Memory B cell (primary cell): ENCODE results near the gene TINAGL1.

ENCODE experiments used
- ATAC-seq: fragments of 150-1000 bp; cut with Tn5 transposase; 2 replicates; pipeline ENCODE4 v1.10.0; 2021; ENCODE audit warnings: low read depth, mild to moderate bottlenecking, moderate library complexity
- DNase-seq, 2 donors: peaks; one replicate each; pipeline ENCODE4 v3.0.0; 2022; ENCODE audit warnings: low spot score in 2 of 2
- H3K27ac Mint-ChIP-seq: one replicate; pipeline ENCODE4 v1.8.0; 2022; ENCODE audit warnings: mild to moderate bottlenecking, moderate library complexity, mixed read lengths
- H3K27me3 Mint-ChIP-seq: one replicate; pipeline ENCODE4 v1.8.0; 2022; ENCODE audit warnings: mixed read lengths
- H3K36me3 Mint-ChIP-seq: one replicate; pipeline ENCODE4 v1.8.0; 2022; ENCODE audit warnings: mild to moderate bottlenecking, mixed read lengths
- H3K4me1 Mint-ChIP-seq: one replicate; pipeline ENCODE4 v1.8.0; 2022; ENCODE audit warnings: mixed read lengths
- H3K4me3 Mint-ChIP-seq: one replicate; pipeline ENCODE4 v1.8.0; 2022; ENCODE audit warnings: mild to moderate bottlenecking, moderate library complexity, mixed read lengths
- H3K9me3 Mint-ChIP-seq: one replicate; pipeline ENCODE4 v1.8.0; 2022; ENCODE audit warnings: mixed read lengths

TINAGL1 gene

GRCh38 chr1:31552489-31552888 lies 23.8 kb upstream of the TINAGL1 start:
- ATAC-seq = no peak
- Mint-ChIP-seq H3K9me3 (no peaks in the 10 kb centered on the region), H3K27me3 (peaks cover 10% of the 10 kb centered on the region), H3K4me3 (no peak overlapping the region), H3K4me1 (peaks cover 10% of the 10 kb centered on the region), H3K27ac (no peak overlapping the region), H3K36me3 (no peaks in the 10 kb centered on the region)
- no peak for DNase-seq

- H3K36me3 Mint-ChIP-seq = peaks cover 5% of the 10 kb centered on the region
- peaks cover 5% of the 10 kb centered on the region for H3K9me3 Mint-ChIP-seq
- peaks cover 20% of the 10 kb centered on the region for H3K27me3 Mint-ChIP-seq
- ATAC-seq = no peak
- no peak for DNase-seq
- no peak overlapping the region for H3K27ac Mint-ChIP-seq
- no peak overlapping the region for H3K4me3 Mint-ChIP-seq
- H3K4me1 Mint-ChIP-seq = no peaks in the 10 kb centered on the region
Observed at GRCh38 chr1:31556481-31557006, 19.8 kb upstream of the TINAGL1 start.

DNA sequence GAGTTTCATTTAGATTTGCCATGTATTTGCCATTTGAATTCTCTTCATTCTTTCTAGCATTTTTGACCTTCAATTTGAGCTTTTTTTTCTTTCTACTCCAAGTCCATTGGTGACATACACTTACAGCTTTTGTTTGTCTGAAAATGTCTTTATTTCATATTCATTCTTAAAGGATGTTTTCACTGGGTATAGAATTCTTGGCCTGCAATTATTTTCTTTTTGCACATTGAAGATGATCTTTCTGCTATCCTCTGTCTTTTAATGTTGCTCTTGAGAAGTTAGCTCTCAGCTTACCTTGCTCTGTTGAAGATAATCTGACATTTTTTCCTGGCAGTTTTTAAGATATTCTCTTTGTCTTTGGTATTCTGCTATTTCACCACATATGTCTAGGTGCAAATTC lies 16.6 kb upstream of the TINAGL1 start:
- Mint-ChIP-seq H3K4me1 (no peaks in the 10 kb centered on the region), H3K36me3 (peaks cover 6% of the 10 kb centered on the region), H3K9me3 (peaks cover 5% of the 10 kb centered on the region), H3K27me3 (peaks cover 19% of the 10 kb centered on the region), H3K27ac (no peak overlapping the region), H3K4me3 (no peak overlapping the region)
- no peak for DNase-seq
- no peak for ATAC-seq

GRCh38 chr1:31560394-31560793 lies 15.9 kb upstream of the TINAGL1 start:
- Mint-ChIP-seq H3K27me3 (peaks cover 19% of the 10 kb centered on the region), H3K4me1 (no peaks in the 10 kb centered on the region), H3K36me3 (peaks cover 6% of the 10 kb centered on the region), H3K27ac (no peak overlapping the region), H3K9me3 (peaks cover 5% of the 10 kb centered on the region), H3K4me3 (no peak overlapping the region)
- DNase-seq (no peak), ATAC-seq (no peak)

- H3K4me3 Mint-ChIP-seq = no peak overlapping the region
- H3K27ac Mint-ChIP-seq = no peak overlapping the region
- no peaks in the 10 kb centered on the region for H3K4me1 Mint-ChIP-seq
- peaks cover 5% of the 10 kb centered on the region for H3K9me3 Mint-ChIP-seq
- peaks cover 6% of the 10 kb centered on the region for H3K36me3 Mint-ChIP-seq
- ATAC-seq = no peak
- no peak for DNase-seq
- H3K27me3 Mint-ChIP-seq = peaks cover 19% of the 10 kb centered on the region
Observed at GRCh38 chr1:31562707-31563360, 13.5 kb upstream of the TINAGL1 start.

GRCh38 chr1:31564606-31564989 lies 11.7 kb upstream of the TINAGL1 start:
- no peak for ATAC-seq
- Mint-ChIP-seq H3K9me3 (peaks cover 5% of the 10 kb centered on the region), H3K4me3 (no peak overlapping the region), H3K4me1 (no peaks in the 10 kb centered on the region), H3K36me3 (peaks cover 6% of the 10 kb centered on the region), H3K27ac (no peak overlapping the region), H3K27me3 (peaks cover 16% of the 10 kb centered on the region)
- DNase-seq = no peak

DNA sequence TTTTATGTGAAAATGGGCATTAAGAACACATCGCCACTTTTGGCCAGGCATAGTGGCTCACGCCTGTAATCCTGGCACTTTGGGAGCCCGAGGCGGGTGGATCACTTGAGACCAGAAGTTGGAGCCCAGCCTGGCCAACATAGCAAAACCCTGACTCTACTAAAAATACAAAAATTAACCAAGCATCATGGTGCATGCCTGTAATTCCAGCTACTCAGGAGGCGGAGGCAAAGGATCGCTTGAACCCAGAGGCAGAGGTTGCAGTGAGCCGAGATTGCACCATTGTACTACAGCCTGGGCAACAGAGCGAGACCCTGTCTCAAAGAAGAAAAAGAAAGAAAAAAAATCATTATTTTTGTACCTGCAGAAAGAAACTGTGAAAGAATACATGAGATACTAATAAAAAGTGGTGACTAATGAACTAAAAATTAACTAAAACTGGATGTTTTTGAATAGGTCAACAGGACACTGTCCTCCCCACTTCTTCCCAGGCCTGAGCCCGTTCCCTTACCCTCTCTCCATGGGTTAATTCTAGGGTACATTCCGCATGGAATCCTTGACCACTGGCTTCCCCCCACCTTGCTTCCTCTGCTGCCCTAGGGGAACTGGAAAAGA lies 8.3 kb upstream of the TINAGL1 start:
- Mint-ChIP-seq H3K9me3 (no peaks in the 10 kb centered on the region), H3K27ac (no peak overlapping the region), H3K4me1 (peaks cover 2% of the 10 kb centered on the region), H3K36me3 (no peaks in the 10 kb centered on the region), H3K4me3 (no peak overlapping the region), H3K27me3 (peaks cover 8% of the 10 kb centered on the region)
- ATAC-seq (no peak), DNase-seq (no peak)

DNA sequence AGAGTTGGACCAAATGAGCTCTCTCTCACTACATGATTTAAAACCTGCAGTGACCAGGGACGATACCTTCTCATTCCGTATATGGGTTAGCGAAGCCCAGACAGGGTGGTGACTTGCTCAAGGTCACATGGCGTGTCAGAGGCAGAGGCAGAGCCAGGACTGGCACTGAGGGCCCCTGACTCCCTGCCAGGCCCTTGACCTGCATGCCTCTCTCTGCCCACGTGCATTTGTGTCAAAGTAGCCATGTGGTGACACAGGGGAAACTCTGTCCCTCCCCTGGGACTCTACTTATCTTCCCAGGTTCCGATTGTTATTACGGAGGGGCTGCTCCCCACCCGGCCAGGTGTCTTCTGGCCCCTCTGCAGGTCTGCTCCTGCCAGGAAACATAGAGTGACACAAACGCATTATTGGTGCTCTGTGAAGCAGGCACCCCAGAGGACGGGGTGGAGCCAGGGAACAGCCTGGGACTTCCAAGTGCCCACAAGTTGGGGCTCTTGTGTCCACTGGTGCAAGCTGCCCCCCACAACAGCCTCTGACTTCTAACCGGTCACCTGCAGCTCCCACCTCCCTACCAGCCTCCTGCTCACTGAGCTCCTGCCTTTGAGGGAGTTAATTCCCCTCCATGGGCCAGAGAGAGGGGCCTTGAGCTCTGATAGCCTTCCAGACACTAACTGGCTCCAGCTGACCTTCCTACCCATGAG lies 7.3 kb upstream of the TINAGL1 start:
- no peak for DNase-seq
- no peaks in the 10 kb centered on the region for H3K36me3 Mint-ChIP-seq
- no peak overlapping the region for H3K27ac Mint-ChIP-seq
- H3K4me3 Mint-ChIP-seq = no peak overlapping the region
- peaks cover 2% of the 10 kb centered on the region for H3K4me1 Mint-ChIP-seq
- no peak for ATAC-seq
- no peaks in the 10 kb centered on the region for H3K9me3 Mint-ChIP-seq
- peaks cover 9% of the 10 kb centered on the region for H3K27me3 Mint-ChIP-seq

DNA sequence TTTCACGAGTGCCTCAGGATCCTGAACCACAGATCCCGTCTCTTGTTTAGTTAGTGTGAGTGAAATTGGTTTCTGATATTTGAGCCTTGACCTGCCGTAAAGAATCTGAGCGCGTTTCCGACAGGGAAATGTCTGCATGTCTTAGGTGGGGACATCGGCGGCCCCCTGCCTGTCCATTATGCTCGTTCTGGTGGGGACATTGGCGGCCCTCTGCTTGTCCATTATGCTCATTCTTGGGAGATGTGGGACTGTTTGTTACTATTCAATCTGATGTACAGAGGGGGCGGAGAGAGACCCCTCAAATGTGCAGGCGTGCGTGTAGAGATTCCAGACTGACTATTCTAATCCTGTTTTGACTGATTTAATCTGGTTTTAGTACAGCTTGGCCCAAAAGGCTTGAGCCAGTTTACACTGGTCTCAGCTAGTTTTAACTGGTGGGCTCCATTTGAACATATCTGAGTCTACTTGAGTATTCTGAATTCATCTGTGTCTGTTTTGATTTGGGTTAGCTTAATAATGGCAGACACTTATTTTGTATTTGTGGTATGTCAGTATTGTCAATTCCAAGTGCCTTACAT lies 6.6 kb upstream of the TINAGL1 start:
- H3K27me3 Mint-ChIP-seq = peaks cover 13% of the 10 kb centered on the region
- peaks cover 2% of the 10 kb centered on the region for H3K4me1 Mint-ChIP-seq
- H3K9me3 Mint-ChIP-seq = no peaks in the 10 kb centered on the region
- DNase-seq = no peak
- H3K4me3 Mint-ChIP-seq = no peak overlapping the region
- H3K36me3 Mint-ChIP-seq = no peaks in the 10 kb centered on the region
- no peak overlapping the region for H3K27ac Mint-ChIP-seq
- no peak for ATAC-seq

DNA sequence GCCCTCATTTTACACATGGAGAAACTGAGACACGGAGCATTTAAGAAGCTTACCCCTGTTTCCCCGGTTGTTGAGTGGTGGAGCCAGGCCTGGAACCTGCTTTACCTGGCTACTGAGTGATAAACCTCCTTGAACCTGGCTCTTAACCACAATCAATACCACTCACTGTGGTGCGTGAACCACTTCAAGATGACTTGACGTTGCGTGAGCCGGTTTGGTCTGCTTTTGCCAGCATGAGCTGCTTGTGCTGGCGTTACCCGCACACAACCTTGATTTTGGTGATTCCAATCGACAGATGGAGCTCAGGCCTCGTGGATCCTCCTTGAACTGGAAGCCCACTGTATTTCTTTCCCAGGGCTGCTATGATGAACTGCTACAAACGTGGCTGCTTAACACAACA lies 6.1 kb upstream of the TINAGL1 start:
- no peaks in the 10 kb centered on the region for H3K36me3 Mint-ChIP-seq
- DNase-seq = no peak
- H3K9me3 Mint-ChIP-seq = no peaks in the 10 kb centered on the region
- H3K4me3 Mint-ChIP-seq = no peak overlapping the region
- no peak overlapping the region for H3K27ac Mint-ChIP-seq
- ATAC-seq = no peak
- peaks cover 16% of the 10 kb centered on the region for H3K27me3 Mint-ChIP-seq
- H3K4me1 Mint-ChIP-seq = peaks cover 2% of the 10 kb centered on the region

GRCh38 chr1:31570906-31571305 lies 5.4 kb upstream of the TINAGL1 start:
- Mint-ChIP-seq H3K36me3 (no peaks in the 10 kb centered on the region), H3K9me3 (no peaks in the 10 kb centered on the region), H3K27ac (no peak overlapping the region), H3K4me3 (no peak overlapping the region), H3K4me1 (peaks cover 2% of the 10 kb centered on the region), H3K27me3 (peaks cover 18% of the 10 kb centered on the region)
- ATAC-seq (no peak), DNase-seq (no peak)

DNA sequence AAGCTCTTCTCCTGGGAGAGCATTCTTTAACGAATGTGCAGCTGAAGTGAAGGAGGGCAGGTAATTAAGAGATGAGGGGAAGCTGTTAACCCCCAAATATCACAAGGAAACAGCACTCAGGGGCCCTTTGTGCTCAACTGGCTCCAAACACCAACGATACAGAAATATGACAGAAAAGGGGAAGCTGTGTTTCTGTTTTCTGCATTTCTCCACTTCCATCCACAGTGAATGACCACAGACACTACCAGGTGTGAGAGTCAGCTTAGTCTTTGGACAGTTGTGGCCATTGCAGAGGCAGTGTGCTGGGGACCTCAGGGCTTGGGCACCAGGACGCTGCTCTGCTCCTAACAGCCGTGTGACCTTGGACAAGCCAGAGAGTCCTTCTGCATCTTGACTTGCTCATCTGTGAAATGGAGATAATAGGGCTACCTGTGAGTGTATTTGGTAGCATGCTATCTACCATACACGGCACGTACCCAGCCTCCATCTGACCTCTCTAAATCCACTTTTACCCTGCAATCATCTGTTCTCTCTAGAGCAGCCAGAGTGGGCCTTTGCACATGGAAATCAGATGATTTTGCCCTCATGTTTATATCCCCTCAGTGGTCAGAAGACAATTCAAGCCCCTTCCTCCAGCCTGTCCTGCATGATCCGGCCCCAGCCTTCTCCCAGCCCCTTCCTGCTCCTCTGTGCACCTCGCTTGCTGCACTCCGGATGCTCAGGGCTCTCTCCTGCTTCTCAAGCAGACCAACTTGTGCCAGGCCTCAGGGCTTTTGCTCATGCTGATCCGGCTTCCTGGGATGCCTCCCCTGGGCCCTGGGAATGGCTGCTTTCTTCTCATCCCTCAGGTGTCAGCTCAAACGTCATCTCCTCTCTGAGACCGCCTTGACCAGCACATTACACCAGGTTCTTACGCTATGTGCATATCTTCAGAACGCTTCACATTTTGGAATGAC lies 4.7 kb upstream of the TINAGL1 start:
- ATAC-seq (no peak), DNase-seq (no peak)
- Mint-ChIP-seq H3K27ac (no peak overlapping the region), H3K4me3 (no peak overlapping the region), H3K27me3 (peaks cover 23% of the 10 kb centered on the region), H3K9me3 (no peaks in the 10 kb centered on the region), H3K36me3 (no peaks in the 10 kb centered on the region), H3K4me1 (peaks cover 2% of the 10 kb centered on the region)

DNA sequence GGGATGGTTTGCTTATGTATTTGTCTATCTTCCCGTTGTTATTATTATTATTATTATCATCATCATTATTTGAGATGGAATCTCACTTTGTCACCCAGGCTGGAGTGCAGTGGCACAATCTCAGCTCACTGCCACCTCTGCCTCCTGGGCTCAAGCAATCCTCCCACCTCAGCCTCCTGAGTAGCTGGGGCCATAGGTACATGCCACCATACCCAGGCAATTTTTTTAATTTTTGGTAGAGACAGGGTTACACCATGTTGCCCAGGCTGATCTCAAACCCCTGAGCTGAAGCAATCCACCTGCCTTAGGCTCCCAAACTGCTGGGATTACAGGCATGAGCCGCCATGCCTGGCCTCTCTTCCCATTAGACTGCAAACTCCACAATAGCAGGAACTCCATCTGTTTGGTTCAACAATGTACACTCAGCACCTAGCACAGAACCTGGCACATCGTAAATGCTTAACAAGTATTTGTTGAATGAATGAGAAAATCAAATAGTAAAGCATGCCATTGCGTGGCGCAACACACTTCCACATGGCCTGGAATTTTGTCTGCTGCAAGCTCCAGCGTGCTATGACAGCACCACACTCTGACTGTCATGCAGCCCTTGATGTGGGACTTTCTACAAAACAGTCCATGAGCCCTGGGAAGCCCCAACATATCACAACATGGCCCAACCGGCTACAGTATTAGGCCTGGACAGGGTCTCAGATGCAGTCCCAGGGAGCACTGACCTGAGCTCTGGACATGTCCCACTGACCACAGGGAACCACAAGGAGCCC lies 3.8 kb upstream of the TINAGL1 start:
- Mint-ChIP-seq H3K27me3 (peaks cover 25% of the 10 kb centered on the region), H3K4me3 (no peak overlapping the region), H3K9me3 (no peaks in the 10 kb centered on the region), H3K27ac (no peak overlapping the region), H3K36me3 (no peaks in the 10 kb centered on the region), H3K4me1 (peaks cover 2% of the 10 kb centered on the region)
- ATAC-seq = no peak
- DNase-seq = no peak
